HTR-8/SVneo (cell line): ENCODE results near the gene SYT1.
A peak's percentile ranks its signal among the peaks of the same experiment; 100 is the strongest.
"Not testable (repeated sequence)": the region's sequence is repeated elsewhere in the genome, so short reads cannot be mapped to it uniquely, and the experiment has no call there.

Experiments used
- DNase-seq: peaks from one replicate; pipeline ENCODE4 v3.0.0; 2011; ENCODE audit warnings: low spot score, mixed read lengths; ENCODE audit not compliant: insufficient read length
- FAIRE-seq: peaks from 2 replicates; lab custom pipeline; 2011; peaks lifted over from hg19 to GRCh38; lab: Jason Lieb, UNC

The SYT1 gene

DNA sequence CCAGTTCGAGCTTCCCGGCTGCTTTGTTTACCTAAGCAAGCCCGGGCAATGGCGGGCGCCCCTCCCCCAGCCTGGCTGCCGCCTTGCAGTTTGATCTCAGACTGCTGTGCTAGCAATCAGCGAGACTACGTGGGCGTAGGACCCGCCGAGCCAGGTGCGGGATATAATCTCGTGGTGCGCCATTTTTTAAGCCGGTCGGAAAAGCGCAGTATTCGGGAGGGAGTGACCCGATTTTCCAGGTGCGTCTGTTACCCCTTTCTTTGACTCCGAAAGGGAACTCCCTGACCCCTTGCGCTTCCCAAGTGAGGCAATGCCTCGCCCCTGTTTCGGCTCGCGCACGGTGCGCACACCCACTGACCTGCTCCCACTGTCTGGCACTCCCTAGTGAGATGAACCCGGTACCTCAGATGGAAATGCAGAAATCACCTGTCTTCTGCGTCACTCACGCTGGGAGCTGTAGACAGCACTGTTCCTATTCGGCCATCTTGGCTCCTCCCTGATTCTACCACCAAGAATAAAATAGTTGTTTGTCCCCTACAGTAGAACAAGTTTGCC lies 180.7 kb downstream of the SYT1 start:
- not testable (repeated sequence) for DNase-seq, FAIRE-seq

DNA sequence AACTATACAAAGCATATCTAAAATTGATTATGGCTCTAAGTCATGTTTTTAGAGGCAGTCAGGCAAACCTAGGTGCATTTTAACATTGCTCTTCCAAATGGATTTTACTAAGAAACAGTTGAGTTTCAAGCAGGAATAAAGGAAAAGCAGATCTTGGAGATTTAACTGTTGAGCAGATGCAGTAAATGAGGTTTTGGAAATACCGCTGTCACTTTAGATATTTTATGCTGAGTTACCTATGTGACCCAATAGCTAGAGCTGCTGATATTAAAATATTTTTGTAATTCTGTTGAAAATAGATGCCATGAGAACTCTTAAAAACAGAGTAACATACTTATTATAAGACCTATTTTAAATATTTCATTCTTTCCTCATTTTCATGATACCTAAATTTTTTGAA lies 181.4 kb downstream of the SYT1 start:
- FAIRE-seq, result no peak
- DNase-seq, result no peak

DNA sequence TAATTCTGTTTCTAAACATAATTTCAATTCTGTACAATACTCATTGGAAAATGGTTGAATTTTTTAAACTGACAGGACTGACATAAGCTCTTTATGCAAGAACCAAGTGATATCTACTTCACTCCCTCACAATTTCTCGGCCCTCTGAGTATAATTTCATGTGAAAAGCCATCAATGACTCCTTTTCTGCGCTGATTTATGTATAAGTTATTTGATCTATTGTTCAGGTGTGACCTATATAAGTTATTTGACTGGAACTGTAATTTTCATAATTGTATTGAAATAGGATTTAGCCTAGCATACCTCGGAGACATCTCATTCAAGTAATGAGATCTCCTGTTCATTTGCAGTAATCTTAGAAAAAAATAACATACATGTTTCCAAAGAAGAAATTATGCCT lies 184.4 kb downstream of the SYT1 start:
- DNase-seq (no peak), FAIRE-seq (no peak)

DNA sequence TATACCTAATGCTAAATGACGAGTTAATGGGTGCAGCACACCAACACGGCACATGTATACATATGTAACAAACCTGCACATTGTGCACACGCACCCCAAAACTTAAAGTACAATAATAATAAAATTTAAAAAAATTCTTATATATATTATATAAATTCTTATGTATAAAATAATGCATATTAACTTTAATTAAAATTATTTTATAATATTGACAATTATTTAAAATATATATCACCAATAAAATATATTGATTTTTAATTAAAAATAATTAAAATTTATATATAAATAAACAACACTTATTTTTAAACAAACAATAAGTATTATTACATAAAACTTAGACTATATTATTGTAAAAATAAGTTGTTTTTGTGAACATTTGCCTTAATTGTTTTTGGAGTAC lies 188.8 kb downstream of the SYT1 start:
- FAIRE-seq (no peak), DNase-seq (no peak)

DNA sequence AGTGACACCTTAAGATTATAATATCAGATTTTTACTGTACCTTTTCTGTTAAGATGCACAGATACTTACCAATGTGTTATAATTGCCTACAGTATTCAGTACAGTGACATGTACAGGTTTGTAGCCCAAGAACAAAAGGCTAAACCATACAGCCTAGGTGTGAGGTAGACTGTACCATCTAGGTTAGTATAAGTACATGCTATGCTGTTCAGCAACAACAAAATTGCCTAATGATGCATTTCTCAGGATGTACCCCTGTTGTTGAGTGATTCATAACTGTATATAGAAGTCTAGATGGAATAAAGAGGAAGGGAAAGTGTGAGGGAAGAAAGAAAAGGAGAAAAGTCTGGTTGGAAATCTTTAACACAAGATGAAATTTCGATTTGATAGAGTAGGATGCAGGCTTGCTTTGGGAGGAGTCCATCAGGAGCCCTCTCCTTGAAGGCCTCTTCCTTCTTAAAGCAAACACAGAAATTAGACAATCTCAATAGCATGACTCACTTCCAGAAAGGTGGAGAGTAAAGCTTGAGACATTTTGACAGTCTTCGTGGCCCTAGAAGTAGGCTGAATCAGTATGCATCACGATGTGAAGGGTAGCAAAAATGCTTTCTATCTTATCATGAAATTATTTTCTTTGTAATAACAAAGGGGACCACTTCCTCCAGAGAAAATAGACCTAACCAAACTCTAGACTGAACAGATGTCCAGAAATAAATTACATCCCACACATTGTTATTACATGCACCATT lies 191.5 kb downstream of the SYT1 start:
- FAIRE-seq, result no peak
- DNase-seq, result no peak

DNA sequence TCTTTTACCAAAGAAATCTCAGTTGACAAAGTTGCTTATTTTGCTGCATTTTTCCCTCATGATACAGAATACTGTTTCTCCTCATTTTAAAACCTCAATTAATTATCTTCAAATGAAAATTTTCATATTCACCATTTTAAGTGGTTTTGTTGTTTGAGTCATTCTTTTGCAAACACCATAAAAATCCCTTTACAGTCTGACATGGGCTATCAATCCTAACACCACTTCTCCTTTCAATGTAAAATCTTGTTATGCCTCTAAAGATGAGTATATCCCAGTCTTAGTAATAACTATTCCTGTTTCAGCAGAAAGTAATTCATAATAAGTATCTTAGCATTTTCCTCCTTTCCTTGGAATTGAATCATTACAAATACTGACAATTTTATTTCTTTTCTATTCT lies 192.2 kb downstream of the SYT1 start:
- FAIRE-seq, result no peak
- DNase-seq, result no peak

DNA sequence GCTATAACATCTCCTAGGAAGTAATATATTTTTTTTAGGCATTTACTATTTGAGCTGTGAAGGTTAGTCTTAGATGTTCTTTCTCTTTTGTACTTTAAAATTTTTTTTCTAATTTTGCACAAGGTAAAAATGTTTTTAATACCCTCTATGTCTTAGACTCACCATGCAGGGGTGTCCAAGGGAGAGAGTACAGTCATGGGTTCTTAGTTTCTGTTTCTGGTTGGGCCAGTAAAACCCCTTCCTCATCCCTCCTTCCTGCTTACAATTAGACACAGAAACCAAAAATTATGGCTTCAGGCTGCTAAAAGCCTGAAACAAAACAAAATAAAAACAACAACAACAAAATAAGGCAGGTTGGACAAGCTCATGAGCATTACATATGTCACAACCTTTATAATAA lies 193.0 kb downstream of the SYT1 start:
- DNase-seq (no peak), FAIRE-seq (no peak)

DNA sequence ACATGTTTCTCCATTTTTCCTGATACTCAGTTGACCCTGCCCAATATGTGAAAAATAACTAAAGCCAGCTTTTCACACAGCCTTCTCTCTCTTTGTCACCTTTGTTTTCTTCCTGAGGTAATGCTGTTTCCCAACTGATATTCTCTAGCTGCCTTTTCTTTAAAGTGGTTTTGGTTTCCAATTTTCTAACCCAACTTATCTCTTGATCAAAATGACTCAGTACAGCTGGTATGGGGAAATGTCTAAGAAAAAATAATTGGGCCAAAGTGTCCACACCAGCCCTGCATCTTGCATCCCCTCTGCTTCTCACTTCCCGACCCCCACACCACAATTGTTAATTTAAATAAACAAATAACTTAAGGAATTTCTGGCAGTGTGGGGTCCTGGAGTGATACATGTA lies 193.8 kb downstream of the SYT1 start:
- peak; percentile 1 for DNase-seq
- no peak for FAIRE-seq

DNA sequence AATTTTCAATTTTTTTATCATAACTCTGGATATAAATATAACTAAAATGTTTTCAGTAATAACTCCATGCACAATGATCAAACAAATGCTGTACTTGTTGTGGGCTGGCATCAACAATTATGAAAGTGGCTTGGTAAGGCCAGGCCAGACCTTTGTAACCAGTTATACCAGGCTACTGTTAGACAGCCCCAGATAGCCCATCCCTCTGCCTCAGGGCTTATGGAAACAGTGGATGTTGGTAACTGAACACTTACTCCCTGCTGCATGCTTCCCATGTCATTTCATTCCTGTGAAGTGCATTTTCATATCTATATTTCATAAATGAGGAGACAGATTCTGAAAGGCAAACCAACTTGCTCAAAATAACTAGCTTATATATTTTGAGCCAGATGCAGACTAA lies 195.0 kb downstream of the SYT1 start:
- no peak for FAIRE-seq

DNA sequence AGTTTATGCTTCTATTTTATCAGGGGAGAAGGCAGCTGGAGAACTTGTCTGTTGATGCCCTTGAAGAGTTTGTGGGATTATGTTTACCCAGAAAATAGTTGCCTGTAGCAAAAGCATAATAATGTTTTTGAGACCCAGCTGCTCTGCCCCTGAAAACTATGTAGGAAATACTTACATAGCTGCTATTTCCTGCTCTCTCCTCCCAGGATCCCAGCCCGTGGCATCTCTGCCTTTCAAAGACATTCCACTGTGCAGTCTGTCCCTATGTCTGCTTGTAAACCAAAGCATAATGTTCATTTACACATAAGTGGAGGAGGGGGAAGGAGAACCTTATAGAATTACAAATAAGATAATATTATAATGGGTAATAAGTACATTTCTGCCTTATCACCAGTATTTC lies 198.7 kb downstream of the SYT1 start:
- DNase-seq (no peak), FAIRE-seq (no peak)

More for the DNA sequence above, 195.0 kb downstream of the SYT1 start:
- DNase-seq, result no peak

DNA sequence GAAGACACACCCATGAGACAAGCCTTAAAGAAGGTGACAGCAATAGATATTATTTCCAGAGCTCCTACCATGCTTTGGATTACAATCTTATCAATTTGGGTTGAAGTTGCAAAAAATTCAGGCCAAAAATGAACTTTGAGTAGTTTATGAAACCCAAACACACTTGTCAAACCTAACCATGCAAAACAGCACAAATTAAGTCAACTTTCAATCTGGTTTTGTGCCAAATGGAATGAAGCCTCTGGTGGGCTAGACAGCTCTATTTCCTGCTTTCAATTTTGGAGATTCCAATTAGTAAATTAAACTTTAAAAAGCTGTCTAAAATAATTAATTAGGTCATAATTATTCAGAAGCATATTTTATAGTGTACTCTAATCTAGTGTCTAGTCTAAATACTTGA lies 203.4 kb downstream of the SYT1 start:
- no peak for FAIRE-seq
- DNase-seq, result no peak

DNA sequence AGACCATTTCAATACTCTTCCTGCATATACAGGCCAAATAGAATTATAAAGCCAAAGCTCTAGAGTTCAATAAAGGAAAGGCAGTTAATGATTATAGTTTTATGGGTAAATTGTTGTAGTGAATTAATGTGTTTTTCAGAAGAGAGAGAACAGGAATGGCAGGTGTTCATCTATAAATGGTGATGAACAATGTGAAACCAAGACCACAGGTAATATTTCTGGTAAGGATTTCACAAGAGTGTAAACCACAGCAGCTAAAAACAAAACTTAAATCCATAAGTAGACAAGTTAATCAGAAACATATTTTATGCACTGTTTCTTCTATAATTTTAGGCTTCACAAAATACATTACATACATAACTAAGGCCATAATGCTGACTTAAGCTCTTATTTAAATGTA lies 204.4 kb downstream of the SYT1 start:
- DNase-seq, result no peak
- FAIRE-seq, result no peak

DNA sequence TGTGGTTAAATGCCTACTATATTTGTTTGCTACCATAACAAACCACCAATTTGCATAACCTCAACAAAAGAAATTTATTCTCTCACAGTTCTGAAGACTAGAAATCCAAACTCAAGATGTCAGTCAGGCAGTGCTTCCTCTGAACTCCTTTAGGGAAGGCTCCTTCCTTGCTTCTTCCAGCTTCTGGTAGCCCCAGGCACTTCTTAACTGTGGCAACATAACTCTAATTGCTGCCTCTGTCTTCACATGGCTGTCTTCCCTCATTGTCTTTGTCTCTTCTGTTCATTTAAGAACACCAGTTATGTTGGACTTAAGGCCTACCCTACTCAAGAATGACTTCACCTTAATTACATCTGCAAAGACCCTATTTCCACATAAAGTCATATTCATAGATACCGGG lies 206.9 kb downstream of the SYT1 start:
- DNase-seq (no peak), FAIRE-seq (no peak)

DNA sequence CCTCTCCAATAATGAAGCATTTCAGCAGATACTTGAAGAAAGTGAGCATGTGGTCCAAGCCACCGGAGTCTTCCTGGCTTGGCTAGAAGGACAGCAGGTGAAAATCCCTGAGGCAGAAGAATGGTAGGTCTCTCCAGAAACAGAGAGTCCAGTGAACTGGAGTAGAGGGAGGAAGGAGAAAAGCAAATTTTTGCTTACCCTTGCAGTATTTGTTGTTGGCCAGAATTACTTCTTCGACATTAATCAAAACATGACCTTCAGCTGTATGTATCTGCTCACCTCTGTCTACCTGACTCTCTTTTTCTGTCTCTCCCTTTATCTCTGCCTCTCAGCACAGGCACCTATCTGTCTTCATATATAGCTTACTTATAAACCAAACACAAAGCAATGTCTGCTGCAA lies 208.9 kb downstream of the SYT1 start:
- FAIRE-seq, result no peak
- DNase-seq, result no peak

DNA sequence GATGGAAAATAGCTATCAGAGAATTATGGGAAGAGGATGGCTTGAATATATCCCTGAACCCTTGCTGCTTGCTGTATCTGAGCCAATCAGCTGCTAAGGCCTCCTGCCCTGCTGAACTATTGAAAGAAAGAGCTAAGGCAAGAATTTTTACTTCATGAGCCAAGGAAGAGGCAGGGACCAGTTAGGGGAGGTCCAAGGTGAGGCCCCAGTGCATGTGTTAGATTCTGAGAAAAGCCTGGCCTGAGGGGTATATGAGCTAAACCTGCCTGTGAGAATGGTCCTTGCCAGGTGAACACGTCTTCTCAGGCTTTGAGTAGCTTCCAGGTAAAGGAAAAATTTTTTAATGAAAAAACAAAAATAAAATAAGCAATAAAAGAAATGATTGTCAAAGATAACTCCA lies 218.0 kb downstream of the SYT1 start:
- DNase-seq, result no peak
- FAIRE-seq, result no peak

DNA sequence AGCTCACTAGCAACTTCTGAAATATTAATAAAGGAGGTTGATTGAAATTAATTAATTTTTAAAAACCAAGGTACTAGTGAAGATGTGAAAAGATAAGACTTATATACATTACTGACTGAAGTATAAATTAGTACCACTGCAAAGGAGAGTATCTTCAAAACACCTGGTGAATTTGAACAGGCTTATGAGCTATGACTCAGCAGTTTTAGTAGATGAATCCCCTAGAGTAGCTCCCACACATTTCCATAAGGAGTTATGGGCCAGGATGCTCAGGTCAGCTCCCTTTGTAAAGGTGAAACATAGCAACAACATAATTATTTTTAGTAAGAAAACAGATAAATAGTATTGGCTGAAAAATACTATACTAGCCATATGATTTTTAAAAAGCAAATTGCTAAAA lies 218.6 kb downstream of the SYT1 start:
- FAIRE-seq, result no peak
- DNase-seq, result no peak

DNA sequence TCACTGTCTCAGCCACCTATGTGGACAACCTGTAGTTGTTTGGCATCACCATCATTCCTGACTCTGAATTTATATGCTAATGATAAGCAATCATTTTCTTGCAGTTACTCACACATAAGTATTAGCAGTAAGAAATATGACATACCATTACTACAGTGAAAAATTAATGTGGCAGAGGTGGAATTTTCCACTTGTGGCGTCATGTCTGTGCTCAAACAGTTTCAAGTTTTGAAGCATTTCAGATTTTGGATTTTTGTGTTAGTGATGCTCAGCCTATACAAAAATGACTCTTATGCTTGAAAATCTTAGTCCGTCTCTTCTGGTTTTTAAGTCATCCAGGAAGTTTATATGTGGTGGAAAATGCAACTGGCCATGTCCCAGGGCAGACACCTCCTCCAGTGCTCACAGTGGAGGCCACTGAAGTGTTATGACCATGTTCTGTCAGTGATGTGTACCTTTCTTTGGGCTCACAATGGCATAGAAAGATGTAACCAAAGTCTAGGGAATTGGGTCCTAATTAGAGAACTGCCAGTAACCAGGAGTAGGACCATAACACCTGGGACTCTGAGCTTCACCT lies 220.6 kb downstream of the SYT1 start:
- DNase-seq, result no peak
- no peak for FAIRE-seq

DNA sequence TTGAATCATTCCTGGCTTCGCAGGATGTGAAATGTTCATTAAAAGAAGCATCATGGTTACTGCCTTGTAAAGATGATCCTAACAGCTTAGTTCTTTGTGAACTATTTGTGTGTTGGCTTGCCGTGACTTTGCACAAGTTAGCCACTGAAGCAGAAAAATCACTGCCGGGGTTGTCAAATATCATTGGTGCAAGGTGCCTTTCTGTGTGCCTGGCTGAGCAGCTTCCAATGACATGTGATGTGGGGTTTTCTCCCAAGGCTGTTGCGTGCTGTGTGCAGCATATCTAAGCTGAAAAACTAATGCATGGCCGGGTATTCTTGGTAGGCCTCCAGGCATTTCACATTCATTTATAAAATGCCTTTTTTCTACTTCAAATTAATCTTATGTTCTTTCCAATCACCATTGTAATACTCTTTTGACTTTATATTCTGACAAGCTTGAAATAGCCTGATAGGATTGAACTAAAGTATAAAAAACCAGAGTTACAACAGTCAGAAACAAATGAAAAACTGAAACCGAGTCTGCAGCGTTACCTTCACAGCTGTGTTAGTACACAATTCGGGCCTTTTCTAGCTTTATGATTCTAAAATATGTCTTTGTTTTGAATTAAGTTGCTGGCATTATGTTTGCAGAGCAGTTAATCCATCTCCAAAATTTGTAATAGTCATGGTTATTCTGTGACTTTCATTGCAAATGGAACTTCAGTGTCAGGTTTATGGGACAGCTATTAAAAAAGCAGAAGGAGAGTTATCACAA lies 222.1 kb downstream of the SYT1 start:
- no peak for FAIRE-seq
- no peak for DNase-seq

DNA sequence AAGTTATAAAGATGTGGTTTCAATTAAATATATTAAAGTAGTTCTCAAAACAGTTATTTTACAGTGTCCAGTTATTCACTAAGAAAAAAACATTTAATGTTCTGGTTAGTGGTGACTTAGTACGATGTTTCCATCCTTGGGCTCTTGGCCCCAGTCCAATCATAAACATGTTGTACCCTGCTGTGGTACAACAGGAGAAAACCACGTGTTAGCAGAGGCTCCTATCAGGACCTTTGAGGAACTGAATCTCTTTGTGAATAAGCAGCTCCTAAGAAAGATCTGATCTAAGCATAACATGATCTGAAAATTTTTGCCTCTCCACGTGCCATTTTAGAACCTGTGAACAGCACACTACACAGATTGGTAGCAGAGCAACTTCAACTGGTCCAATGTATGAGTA lies 234.0 kb downstream of the SYT1 start:
- DNase-seq, result no peak
- FAIRE-seq, result no peak

DNA sequence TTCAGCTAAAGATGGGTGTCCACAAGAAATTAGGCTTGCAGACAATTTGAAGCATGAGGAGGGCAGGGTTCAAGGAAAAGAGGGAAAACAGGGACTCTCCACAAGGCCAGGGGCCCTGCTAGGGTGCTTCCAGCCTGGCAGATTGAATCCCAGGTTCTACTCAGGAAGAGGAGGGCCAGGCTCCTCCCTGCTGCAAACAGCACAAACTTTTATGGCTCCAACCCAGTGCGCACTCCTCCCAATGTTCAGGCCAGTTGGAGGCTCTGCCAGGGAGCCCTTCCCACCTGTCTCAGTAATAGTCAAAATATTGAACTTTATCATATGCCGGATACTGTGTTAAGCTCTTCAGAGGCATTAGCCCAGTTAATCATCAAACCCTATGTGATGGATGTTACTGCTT lies 244.4 kb downstream of the SYT1 start:
- no peak for FAIRE-seq
- no peak for DNase-seq

DNA sequence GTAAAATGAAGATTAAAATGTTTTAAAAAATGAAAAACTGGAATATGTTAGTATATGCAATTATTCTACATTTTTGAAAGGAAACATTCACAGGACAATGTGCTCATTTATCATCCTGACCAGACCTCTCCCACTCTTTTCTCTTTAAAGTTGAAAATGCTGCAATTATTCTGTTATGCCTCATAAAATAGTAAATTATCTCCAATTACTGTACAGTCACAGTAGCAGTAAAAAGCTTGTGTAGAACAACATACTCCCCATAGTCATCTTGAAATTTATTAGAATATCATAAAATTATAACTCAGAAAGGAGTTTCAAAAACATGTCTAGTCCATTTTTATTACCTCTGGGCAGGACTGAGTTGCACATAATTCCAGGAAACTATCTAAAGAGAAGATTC lies 250.3 kb downstream of the SYT1 start:
- no peak for FAIRE-seq
- no peak for DNase-seq
